GM19099 (cell line): ENCODE results near the gene EML6.

Experiments
- POLR2A ChIP-seq: IDR thresholded peaks from 3 replicates; pipeline ENCODE4 v1.6.1; 2011; ENCODE audit warnings: low read depth; ENCODE audit not compliant: insufficient read length; ENCODE audit errors: extremely low read depth

Gene EML6

GRCh38 chr2:54770676-54771075, 47.2 kb downstream of the EML6 start:
- no peak for TF ChIP-seq POLR2A

- TF ChIP-seq POLR2A, result no peak
Measured at GRCh38 chr2:54771166-54771885, 47.9 kb downstream of the EML6 start.

GRCh38 chr2:54772110-54772509, 48.6 kb downstream of the EML6 start:
- no peak for TF ChIP-seq POLR2A

- no peak for TF ChIP-seq POLR2A
Measured at GRCh38 chr2:54772531-54772930, 49.1 kb downstream of the EML6 start.

GRCh38 chr2:54773233-54773632, 49.8 kb downstream of the EML6 start:
- no peak for TF ChIP-seq POLR2A

GRCh38 chr2:54773838-54774237, 50.4 kb downstream of the EML6 start:
- no peak for TF ChIP-seq POLR2A

- TF ChIP-seq POLR2A, result no peak
Measured at GRCh38 chr2:54775710-54776109, 52.2 kb downstream of the EML6 start.

GRCh38 chr2:54776494-54776893, 53.0 kb downstream of the EML6 start:
- no peak for TF ChIP-seq POLR2A

GRCh38 chr2:54783349-54783748, 59.9 kb downstream of the EML6 start:
- no peak for TF ChIP-seq POLR2A

- TF ChIP-seq POLR2A, result no peak
Measured at GRCh38 chr2:54787270-54787669, 63.8 kb downstream of the EML6 start.

- no peak for TF ChIP-seq POLR2A
Measured at GRCh38 chr2:54787755-54788366, 64.4 kb downstream of the EML6 start.

GRCh38 chr2:54789878-54790277, 66.4 kb downstream of the EML6 start:
- no peak for TF ChIP-seq POLR2A

- TF ChIP-seq POLR2A, result no peak
Measured at GRCh38 chr2:54791831-54792230, 68.4 kb downstream of the EML6 start.

GRCh38 chr2:54797307-54797706, 73.8 kb downstream of the EML6 start:
- no peak for TF ChIP-seq POLR2A

- no peak for TF ChIP-seq POLR2A
Measured at GRCh38 chr2:54801352-54801751, 77.9 kb downstream of the EML6 start.
